ENCODE measurements around the gene ATG16L1. TPM values are rescaled to one million over a fixed set of nuclear protein-coding genes. Genes with fewer than 3 reads are reported as not detected.

Gene ATG16L1
- total and polyA plus RNA-seq, 2 experiments from 2014 or later, result 15.3 to 37.9 TPM

DNA sequence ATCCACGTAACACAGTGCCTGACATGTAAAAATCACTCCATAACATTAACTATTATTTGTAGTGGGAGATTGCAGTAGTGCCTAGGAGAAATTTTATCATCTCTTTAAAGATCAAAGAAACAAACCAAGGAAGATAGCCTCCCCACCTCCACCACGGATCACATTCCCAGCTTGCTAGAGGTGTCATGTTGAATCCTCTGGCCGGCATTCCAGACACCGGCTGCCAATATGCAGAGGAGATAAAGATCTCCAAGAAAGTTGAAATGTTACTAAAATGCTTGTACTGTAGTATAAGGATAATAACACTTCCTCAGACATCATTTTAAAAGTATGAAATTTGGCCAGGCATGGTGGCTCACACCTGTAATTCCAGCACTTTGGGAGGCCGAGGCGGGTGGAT is 6.1 kb upstream of the ATG16L1 start:
- Histone ChIP-seq H4K20me1 (replicated peaks; ENCODE audit: insufficient read depth) (no peaks in the 10 kb centered on the region), H3K4me3 (no peak overlapping the region), H2AFZ (no peak overlapping the region), H3F3A (replicated peaks; ENCODE audit: low read depth) (no peaks in the 10 kb centered on the region), H3K4me2 (no peak overlapping the region), H3K9me2 (ENCODE audit: insufficient read depth) (no peaks in the 10 kb centered on the region), H3K79me2 (replicated peaks; ENCODE audit: insufficient read depth) (no peaks in the 10 kb centered on the region), H3K27me3 (ENCODE audit: insufficient read depth) (no peaks in the 10 kb centered on the region), H3K27ac (ENCODE audit: low read depth) (no peak overlapping the region), H3K36me3 (ENCODE audit: insufficient read depth) (no peaks in the 10 kb centered on the region), H3K4me1 (ENCODE audit: insufficient read depth) (no peaks in the 10 kb centered on the region)
- TF ChIP-seq EZH2phosphoT487 (IDR thresholded peaks at IDR 0.05; ENCODE audit: unreplicated experiment) (no peak), EZH2 (IDR thresholded peaks at IDR 0.05; ENCODE audit: low read depth, unreplicated experiment) (no peak), JUNB (IDR thresholded peaks at IDR 0.05; ENCODE audit: unreplicated experiment) (no peak), ZNF331 (CRISPR knock-in tag; IDR thresholded peaks at IDR 0.05; ENCODE audit: low read depth) (no peak), ZNF114 (CRISPR knock-in tag; IDR thresholded peaks at IDR 0.05) (no peak)
- TF ChIP-seq, protein P1, sequence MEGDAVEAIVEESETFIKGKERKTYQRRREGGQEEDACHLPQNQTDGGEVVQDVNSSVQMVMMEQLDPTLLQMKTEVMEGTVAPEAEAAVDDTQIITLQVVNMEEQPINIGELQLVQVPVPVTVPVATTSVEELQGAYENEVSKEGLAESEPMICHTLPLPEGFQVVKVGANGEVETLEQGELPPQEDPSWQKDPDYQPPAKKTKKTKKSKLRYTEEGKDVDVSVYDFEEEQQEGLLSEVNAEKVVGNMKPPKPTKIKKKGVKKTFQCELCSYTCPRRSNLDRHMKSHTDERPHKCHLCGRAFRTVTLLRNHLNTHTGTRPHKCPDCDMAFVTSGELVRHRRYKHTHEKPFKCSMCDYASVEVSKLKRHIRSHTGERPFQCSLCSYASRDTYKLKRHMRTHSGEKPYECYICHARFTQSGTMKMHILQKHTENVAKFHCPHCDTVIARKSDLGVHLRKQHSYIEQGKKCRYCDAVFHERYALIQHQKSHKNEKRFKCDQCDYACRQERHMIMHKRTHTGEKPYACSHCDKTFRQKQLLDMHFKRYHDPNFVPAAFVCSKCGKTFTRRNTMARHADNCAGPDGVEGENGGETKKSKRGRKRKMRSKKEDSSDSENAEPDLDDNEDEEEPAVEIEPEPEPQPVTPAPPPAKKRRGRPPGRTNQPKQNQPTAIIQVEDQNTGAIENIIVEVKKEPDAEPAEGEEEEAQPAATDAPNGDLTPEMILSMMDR (conservative IDR thresholded peaks at IDR 0.05; ENCODE audit: low read depth in 2 of 2), result no peak
- TF ChIP-seq, protein P2, sequence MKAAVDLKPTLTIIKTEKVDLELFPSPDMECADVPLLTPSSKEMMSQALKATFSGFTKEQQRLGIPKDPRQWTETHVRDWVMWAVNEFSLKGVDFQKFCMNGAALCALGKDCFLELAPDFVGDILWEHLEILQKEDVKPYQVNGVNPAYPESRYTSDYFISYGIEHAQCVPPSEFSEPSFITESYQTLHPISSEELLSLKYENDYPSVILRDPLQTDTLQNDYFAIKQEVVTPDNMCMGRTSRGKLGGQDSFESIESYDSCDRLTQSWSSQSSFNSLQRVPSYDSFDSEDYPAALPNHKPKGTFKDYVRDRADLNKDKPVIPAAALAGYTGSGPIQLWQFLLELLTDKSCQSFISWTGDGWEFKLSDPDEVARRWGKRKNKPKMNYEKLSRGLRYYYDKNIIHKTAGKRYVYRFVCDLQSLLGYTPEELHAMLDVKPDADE (IDR thresholded peaks at IDR 0.05), result no peak
- Mint-ChIP-seq H3K9me3 (peaks cover 9% of the 10 kb centered on the region), H3K36me3 (ENCODE audit: low read depth) (peaks cover 5% of the 10 kb centered on the region), H3K4me1 (no peaks in the 10 kb centered on the region), H3K4me3 (no peak overlapping the region), H3K27ac (no peak overlapping the region), H3K27me3 (ENCODE audit: insufficient read depth, low read depth, poor library complexity) (peaks cover 6% of the 10 kb centered on the region)
- ATAC-seq, result no peak
- DNase-seq (ENCODE audit: low spot score), result no peak

DNA sequence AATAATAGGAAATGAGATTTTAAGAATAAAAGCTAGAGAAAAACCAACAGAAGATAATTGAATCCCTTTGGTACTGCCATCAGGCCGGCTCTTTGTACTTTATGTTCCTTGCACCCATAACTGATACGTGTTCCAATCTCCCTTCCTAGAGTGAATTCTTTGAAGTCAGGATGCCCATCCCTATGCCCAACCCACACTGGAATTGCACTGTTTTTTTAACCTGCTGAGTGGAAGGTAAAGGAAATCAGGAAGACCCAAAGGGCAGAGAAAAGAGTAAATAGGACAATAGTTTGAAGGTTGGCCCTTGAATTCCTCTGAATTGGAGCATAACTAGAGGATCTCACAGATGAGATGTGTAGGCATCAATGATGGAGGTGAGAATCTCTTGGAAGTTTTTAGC is 4.4 kb upstream of the ATG16L1 start:
- H3F3A ChIP-seq (replicated peaks; ENCODE audit: low read depth), result no peaks in the 10 kb centered on the region
- H3K4me3 Mint-ChIP-seq, result no peak overlapping the region
- H3K36me3 Mint-ChIP-seq (ENCODE audit: low read depth), result peaks cover 16% of the 10 kb centered on the region
- H2AFZ ChIP-seq, result no peak overlapping the region
- H3K9me3 Mint-ChIP-seq, result peaks cover 19% of the 10 kb centered on the region
- H3K27me3 Mint-ChIP-seq (ENCODE audit: insufficient read depth, low read depth, poor library complexity), result peaks cover 7% of the 10 kb centered on the region
- no peak overlapping the region for H3K4me2 ChIP-seq
- peaks cover 3% of the 10 kb centered on the region for H3K79me2 ChIP-seq (replicated peaks; ENCODE audit: insufficient read depth)
- no peak overlapping the region for H3K4me3 ChIP-seq
- H3K27ac Mint-ChIP-seq, result no peak overlapping the region
- no peak overlapping the region for H3K27ac ChIP-seq (ENCODE audit: low read depth)
- DNase-seq (ENCODE audit: low spot score) (no peak), ATAC-seq (no peak)
- no peaks in the 10 kb centered on the region for H3K27me3 ChIP-seq (ENCODE audit: insufficient read depth)
- H3K36me3 ChIP-seq (ENCODE audit: insufficient read depth), result no peaks in the 10 kb centered on the region
- TF ChIP-seq, protein P2 (IDR thresholded peaks at IDR 0.05), result no peak
- TF ChIP-seq POLR2AphosphoS5 (IDR thresholded peaks at IDR 0.05; ENCODE audit: low read depth), result no peak
- H3K4me1 Mint-ChIP-seq, result no peaks in the 10 kb centered on the region
- H3K9me2 ChIP-seq (ENCODE audit: insufficient read depth), result no peaks in the 10 kb centered on the region
- no peaks in the 10 kb centered on the region for H3K4me1 ChIP-seq (ENCODE audit: insufficient read depth)
- no peaks in the 10 kb centered on the region for H4K20me1 ChIP-seq (replicated peaks; ENCODE audit: insufficient read depth)
